Trophoblast cell (in vitro differentiated cells and primary cell): ENCODE data around the gene SMG1.

Experiments
- DNase-seq, 2 donors: peaks; one replicate each; pipeline ENCODE4 v3.0.0-alpha.2; 2016
- H2AFZ ChIP-seq: 2 replicates; pipeline ENCODE4 v1.6.1; 2013; ENCODE audit warnings: low read length, moderate library complexity, mild to moderate bottlenecking; ENCODE audit not compliant: insufficient read depth, poor library complexity
- H2AK5ac ChIP-seq: 2 replicates; pipeline ENCODE4 v1.6.1; 2013; ENCODE audit warnings: mild to moderate bottlenecking, low read length
- H2BK120ac ChIP-seq: 2 replicates; pipeline ENCODE4 v1.6.1; 2013; ENCODE audit warnings: low read length, mild to moderate bottlenecking, moderate library complexity; ENCODE audit not compliant: insufficient read depth, poor library complexity
- H2BK12ac ChIP-seq: 2 replicates; pipeline ENCODE4 v1.6.1; 2013; ENCODE audit warnings: mild to moderate bottlenecking, low read length, moderate library complexity
- H2BK5ac ChIP-seq: 2 replicates; pipeline ENCODE4 v1.6.1; 2013; ENCODE audit warnings: low read length, low read depth, moderate library complexity, mild to moderate bottlenecking; ENCODE audit not compliant: poor library complexity
- H3K14ac ChIP-seq: 2 replicates; pipeline ENCODE4 v1.6.1; 2013; ENCODE audit warnings: mild to moderate bottlenecking, low read length
- H3K18ac ChIP-seq: 2 replicates; pipeline ENCODE4 v1.6.1; 2013; ENCODE audit warnings: mild to moderate bottlenecking, low read length
- H3K23ac ChIP-seq: 2 replicates; pipeline ENCODE4 v1.6.1; 2013; ENCODE audit warnings: low read length
- H3K27ac ChIP-seq: 2 replicates; pipeline ENCODE4 v1.5.1; 2013; ENCODE audit warnings: low read depth, mild to moderate bottlenecking, inconsistent platforms, low read length, moderate library complexity
- H3K27me3 ChIP-seq: 2 replicates; pipeline ENCODE4 v1.6.1; 2013; ENCODE audit warnings: inconsistent platforms, mild to moderate bottlenecking, low read length, moderate library complexity; ENCODE audit not compliant: insufficient read depth
- H3K36me3 ChIP-seq, 2 experiments: 1 replicate in 1 of 2; 2 replicates in 1 of 2; pipeline ENCODE4 v1.6.1; 2013; ENCODE audit warnings: low read length in 2 of 2, mild to moderate bottlenecking in 2 of 2, moderate library complexity in 1 of 2; ENCODE audit not compliant: insufficient read depth in 2 of 2, control insufficient read depth in 1 of 2
- H3K4ac ChIP-seq: 2 replicates; pipeline ENCODE4 v1.6.1; 2013; ENCODE audit warnings: low read depth, mild to moderate bottlenecking, low read length, moderate library complexity
- H3K4me1 ChIP-seq, 2 experiments: 1 replicate in 1 of 2; 2 replicates in 1 of 2; pipeline ENCODE4 v1.6.1; 2013; ENCODE audit warnings: low read length in 2 of 2, mild to moderate bottlenecking in 2 of 2, moderate library complexity in 1 of 2; ENCODE audit not compliant: insufficient read depth in 2 of 2, control insufficient read depth in 1 of 2
- H3K4me2 ChIP-seq: 2 replicates; pipeline ENCODE4 v1.6.1; 2013; ENCODE audit warnings: inconsistent platforms, mild to moderate bottlenecking, low read length, moderate library complexity
- H3K4me3 ChIP-seq: 2 replicates; pipeline ENCODE4 v1.5.1; 2013; ENCODE audit warnings: mild to moderate bottlenecking, low read depth, low read length, inconsistent platforms
- H3K79me1 ChIP-seq: one replicate; pipeline ENCODE4 v1.6.1; 2013; ENCODE audit warnings: low read length
- H3K79me2 ChIP-seq: 2 replicates; pipeline ENCODE4 v1.6.1; 2013; ENCODE audit warnings: low read length, mild to moderate bottlenecking; ENCODE audit not compliant: control insufficient read depth, insufficient read depth, poor library complexity
- H3K9ac ChIP-seq: 2 replicates; pipeline ENCODE4 v1.6.1; 2013; ENCODE audit warnings: mild to moderate bottlenecking, low read length
- H3K9me3 ChIP-seq: 2 replicates; pipeline ENCODE4 v1.6.1; 2013; ENCODE audit warnings: low read depth, mild to moderate bottlenecking, control low read depth, inconsistent platforms, low read length; ENCODE audit not compliant: insufficient read depth
- H4K12ac ChIP-seq: 2 replicates; pipeline ENCODE4 v1.6.1; 2013; ENCODE audit warnings: low read depth, mild to moderate bottlenecking, low read length, moderate library complexity
- H4K8ac ChIP-seq: 2 replicates; pipeline ENCODE4 v1.6.1; 2013; ENCODE audit warnings: low read depth, mild to moderate bottlenecking, low read length, moderate library complexity
- H4K91ac ChIP-seq: one replicate; pipeline ENCODE4 v1.6.1; 2013; ENCODE audit warnings: low read depth, mild to moderate bottlenecking, low read length, moderate library complexity
- WGBS: extraction: QIAGEN DNeasy Blood & Tissue Kit; methylation state at CpG from one replicate; pipeline ENCODE4 v1.1.7; 2013; ENCODE audit warnings: missing lambda C conversion rate; ENCODE audit not compliant: insufficient read length, insufficient coverage; ENCODE audit errors: extremely low coverage; 5-methylcytosine and 5-hydroxymethylcytosine counted together

SMG1 gene

GRCh38 chr16:18842565-18842964, 83.6 kb downstream of the SMG1 start:
- no peaks in the 10 kb centered on the region for H3K4me1 ChIP-seq
- no peaks in the 10 kb centered on the region for H3K79me1 ChIP-seq
- no peak overlapping the region for H2AK5ac ChIP-seq
- H3K36me3 ChIP-seq = peaks cover 17 to 44% of the 10 kb centered on the region in 2 experiments
- WGBS = no CpG with 5 or more reads among the region's 6 CpGs
- H3K23ac ChIP-seq = no peak overlapping the region
- H3K27me3 ChIP-seq = no peaks in the 10 kb centered on the region
- H3K14ac ChIP-seq = no peak overlapping the region
- no peak overlapping the region for H2BK12ac ChIP-seq
- no peak overlapping the region for H4K12ac ChIP-seq
- DNase-seq = no peak
- no peak overlapping the region for H4K8ac ChIP-seq
- H3K27ac ChIP-seq = no peak overlapping the region
- H4K91ac ChIP-seq = no peak overlapping the region
- no peak overlapping the region for H3K4me3 ChIP-seq
- H2BK5ac ChIP-seq = no peak overlapping the region
- H3K79me2 ChIP-seq = no peaks in the 10 kb centered on the region
- H3K4ac ChIP-seq = no peak overlapping the region
- H3K9ac ChIP-seq = no peak overlapping the region
- H3K18ac ChIP-seq = no peak overlapping the region
- no peaks in the 10 kb centered on the region for H3K9me3 ChIP-seq
- H2AFZ ChIP-seq = no peak overlapping the region
- no peak overlapping the region for H3K4me2 ChIP-seq
- H2BK120ac ChIP-seq = no peak overlapping the region

DNA sequence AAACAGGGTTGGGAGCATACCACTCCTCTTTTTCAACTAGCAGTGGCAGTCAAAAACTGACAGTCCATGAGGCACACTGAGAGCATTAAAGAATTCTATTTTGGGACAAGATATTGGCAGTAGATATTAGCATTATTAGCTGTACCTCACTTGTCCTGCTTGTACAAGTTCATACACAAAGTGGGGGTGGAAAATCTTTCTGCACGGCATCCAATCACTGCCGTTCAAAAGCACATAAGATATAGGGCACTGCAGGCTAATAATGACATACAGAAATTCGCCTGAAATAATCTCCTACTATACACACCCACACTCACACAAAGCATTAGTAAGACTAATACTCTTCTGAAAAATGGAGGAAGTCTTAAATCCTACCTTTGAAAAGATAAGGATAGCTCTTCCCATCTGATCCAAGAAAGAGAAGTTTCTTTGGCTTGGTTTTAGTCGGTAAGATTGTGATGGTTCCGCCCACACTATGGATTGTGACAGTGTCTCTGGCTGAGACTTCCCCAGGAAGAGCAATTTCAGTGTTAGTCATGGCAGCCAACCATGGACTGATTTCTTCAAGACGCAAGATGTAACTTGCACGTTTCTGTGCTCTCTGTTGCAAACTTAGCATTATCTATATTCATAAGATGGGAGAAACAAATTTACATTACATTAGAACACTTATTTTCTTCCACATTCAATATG, 84.2 kb downstream of the SMG1 start:
- H3K27ac ChIP-seq = no peak overlapping the region
- no CpG with 5 or more reads among the region's 7 CpGs for WGBS
- H4K12ac ChIP-seq = no peak overlapping the region
- H4K8ac ChIP-seq = no peak overlapping the region
- H4K91ac ChIP-seq = no peak overlapping the region
- H2AK5ac ChIP-seq = no peak overlapping the region
- no peaks in the 10 kb centered on the region for H3K4me1 ChIP-seq
- H3K79me2 ChIP-seq = no peaks in the 10 kb centered on the region
- H3K4me3 ChIP-seq = no peak overlapping the region
- no peak overlapping the region for H3K18ac ChIP-seq
- H2BK5ac ChIP-seq = no peak overlapping the region
- no peak overlapping the region for H3K4ac ChIP-seq
- H2AFZ ChIP-seq = no peak overlapping the region
- H3K9me3 ChIP-seq = no peaks in the 10 kb centered on the region
- no peaks in the 10 kb centered on the region for H3K79me1 ChIP-seq
- peaks cover 15 to 45% of the 10 kb centered on the region in 2 experiments for H3K36me3 ChIP-seq
- H3K27me3 ChIP-seq = no peaks in the 10 kb centered on the region
- H3K4me2 ChIP-seq = no peak overlapping the region
- no peak overlapping the region for H2BK120ac ChIP-seq
- H3K14ac ChIP-seq = no peak overlapping the region
- no peak overlapping the region for H2BK12ac ChIP-seq
- no peak overlapping the region for H3K9ac ChIP-seq
- H3K23ac ChIP-seq = no peak overlapping the region
- DNase-seq = no peak

- Histone ChIP-seq H3K27me3 (no peaks in the 10 kb centered on the region), H3K79me1 (no peaks in the 10 kb centered on the region), H3K9ac (no peak overlapping the region), H4K12ac (no peak overlapping the region), H3K9me3 (no peaks in the 10 kb centered on the region), H3K79me2 (no peaks in the 10 kb centered on the region), H2AK5ac (no peak overlapping the region), H4K8ac (no peak overlapping the region), H4K91ac (no peak overlapping the region), H3K4me3 (no peak overlapping the region), H3K4me2 (no peak overlapping the region), H3K18ac (no peak overlapping the region), H2BK12ac (no peak overlapping the region), H3K4me1 (no peaks in the 10 kb centered on the region), H2BK120ac (no peak overlapping the region), H3K36me3 (peaks cover 25 to 55% of the 10 kb centered on the region in 2 experiments), H3K27ac (no peak overlapping the region), H3K14ac (no peak overlapping the region), H2AFZ (no peak overlapping the region), H2BK5ac (no peak overlapping the region), H3K23ac (no peak overlapping the region), H3K4ac (no peak overlapping the region)
- WGBS = no CpG with 5 or more reads among the region's 6 CpGs
- peak; percentile 1 to 35 for DNase-seq
These were observed 86.7 kb downstream of the SMG1 start for GRCh38 chr16:18839555-18839954.

GRCh38 chr16:18836702-18837101, 89.5 kb downstream of the SMG1 start:
- Histone ChIP-seq H4K8ac (no peak overlapping the region), H2AFZ (no peak overlapping the region), H3K27ac (no peak overlapping the region), H2BK12ac (no peak overlapping the region), H4K91ac (no peak overlapping the region), H3K4me3 (no peak overlapping the region), H3K4me2 (no peak overlapping the region), H3K4me1 (no peaks in the 10 kb centered on the region), H2BK120ac (no peak overlapping the region), H3K27me3 (no peaks in the 10 kb centered on the region), H3K4ac (no peak overlapping the region), H3K36me3 (peaks cover 29 to 54% of the 10 kb centered on the region in 2 experiments), H3K14ac (no peak overlapping the region), H3K9me3 (no peaks in the 10 kb centered on the region), H3K23ac (no peak overlapping the region), H3K9ac (no peak overlapping the region), H3K79me2 (no peaks in the 10 kb centered on the region), H2AK5ac (no peak overlapping the region), H4K12ac (no peak overlapping the region), H3K18ac (no peak overlapping the region), H3K79me1 (no peaks in the 10 kb centered on the region), H2BK5ac (no peak overlapping the region)
- no peak for DNase-seq
